ENCODE measurements around the gene DLG2.
"Not testable (repeated sequence)": the region's sequence is repeated elsewhere in the genome, so short reads cannot be mapped to it uniquely, and the experiment has no call there.

Gene DLG2

DNA sequence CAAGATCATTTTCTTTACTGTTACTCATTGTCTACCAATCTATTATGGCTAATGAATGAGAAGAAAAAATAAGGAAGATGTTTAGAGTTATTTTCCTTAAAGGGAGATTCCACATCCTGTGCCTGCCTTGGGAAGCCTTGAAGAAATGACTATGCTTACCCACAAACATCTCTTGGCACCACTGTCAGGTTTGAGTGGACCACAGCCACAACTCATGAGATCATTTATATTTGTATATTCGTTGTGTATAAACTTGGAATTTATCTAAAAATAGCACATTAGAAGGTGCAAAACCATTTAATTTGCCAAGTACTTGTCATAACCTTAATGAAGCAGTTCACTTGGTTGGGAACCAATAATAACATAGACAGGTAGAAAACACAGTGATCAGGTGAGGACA, 740.8 kb downstream of the DLG2 start:
- DNase-seq: no peak

DNA sequence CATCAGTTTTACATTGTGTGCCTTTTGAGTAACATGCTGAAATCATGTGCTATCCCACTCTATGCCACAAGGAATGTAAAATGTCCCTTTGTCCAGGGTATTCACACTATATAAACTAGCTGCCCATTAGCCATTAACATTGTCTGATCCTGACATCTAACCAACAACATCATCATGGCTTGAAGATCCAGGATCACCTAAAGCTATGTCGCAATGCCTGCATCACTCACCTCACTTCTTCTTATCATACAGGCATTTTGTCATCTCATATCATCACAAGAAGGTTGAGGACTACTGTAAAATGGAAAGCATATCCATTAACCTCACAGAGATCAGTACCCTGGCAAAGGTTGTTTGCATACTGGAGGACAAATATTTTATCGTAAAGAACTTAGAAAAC, 742.3 kb downstream of the DLG2 start:
- DNase-seq: no peak

DNA sequence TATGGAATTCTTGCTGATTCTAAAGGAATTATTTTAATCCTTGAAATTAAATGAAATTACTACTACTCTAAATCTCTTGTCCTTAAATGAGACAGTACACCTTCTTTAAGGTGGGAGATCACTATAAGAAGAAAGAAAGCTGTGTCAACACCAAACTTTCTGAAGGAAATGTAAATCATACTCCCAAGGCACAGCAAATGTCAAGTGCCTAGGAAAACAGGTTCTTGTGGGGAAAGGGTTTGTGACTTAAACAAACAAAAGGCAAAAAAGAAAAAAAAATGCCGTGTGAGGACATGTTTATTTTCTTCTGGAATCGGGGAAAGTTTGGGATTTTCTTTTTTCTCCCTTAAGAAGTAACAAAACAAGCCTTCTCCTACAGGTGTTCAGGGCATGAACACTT, 745.1 kb downstream of the DLG2 start:
- DNase-seq: no peak

DNA sequence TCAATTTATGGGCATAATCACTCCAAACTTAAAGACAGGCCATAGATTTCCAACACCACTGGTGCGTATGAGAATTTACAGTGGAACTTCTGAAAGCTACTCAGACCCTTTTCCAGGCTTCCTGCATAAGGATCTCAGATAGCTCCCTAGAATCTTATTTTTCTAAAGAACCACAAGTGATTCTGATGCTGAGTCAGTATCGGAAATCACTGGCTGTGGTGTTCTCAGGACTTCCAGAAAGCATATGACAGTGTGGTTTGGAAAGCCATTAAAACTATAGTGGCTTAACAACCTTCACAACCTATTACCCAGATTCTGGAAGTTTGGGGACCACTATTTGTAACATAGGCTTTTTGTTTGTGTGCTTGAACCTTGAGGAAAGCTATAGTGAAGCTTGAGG, 756.0 kb downstream of the DLG2 start:
- no peak for DNase-seq

DNA sequence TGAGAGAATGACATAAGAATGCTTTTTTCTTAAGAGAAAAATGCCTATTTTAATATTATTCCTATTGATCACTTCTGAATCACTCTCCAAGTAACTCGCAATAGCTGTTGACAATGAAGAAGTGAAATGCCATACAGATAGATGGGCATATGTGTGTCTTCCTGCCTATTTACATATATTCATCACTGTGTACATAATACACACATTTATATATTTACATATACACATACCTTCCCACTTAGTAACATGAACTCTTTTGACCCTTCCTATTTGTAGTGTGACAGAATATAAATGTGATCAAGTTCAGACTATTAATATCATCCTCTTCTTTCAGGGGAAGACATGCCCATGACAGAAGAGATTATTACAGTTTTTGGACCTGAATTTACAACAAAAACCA, 756.7 kb downstream of the DLG2 start:
- DNase-seq: no peak

DNA sequence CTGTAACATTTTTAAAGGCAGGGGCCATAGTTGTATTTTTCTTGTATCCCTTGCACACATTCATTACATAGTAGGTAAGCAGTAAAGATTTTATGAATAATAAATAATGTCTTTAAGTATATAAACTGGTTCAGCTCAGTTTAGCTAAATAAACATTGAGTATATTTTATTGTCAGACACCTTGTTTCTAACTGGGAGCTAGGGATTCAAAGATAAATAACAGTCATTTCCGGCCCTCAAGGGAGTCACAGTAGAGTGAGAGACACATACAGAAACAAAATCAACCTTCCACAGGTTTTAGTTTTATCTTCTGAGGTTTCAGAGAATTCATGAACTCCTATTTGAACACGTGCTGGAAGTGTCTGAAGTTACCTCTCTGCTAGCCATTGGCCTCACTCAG, 760.2 kb downstream of the DLG2 start:
- no peak for DNase-seq

DNA sequence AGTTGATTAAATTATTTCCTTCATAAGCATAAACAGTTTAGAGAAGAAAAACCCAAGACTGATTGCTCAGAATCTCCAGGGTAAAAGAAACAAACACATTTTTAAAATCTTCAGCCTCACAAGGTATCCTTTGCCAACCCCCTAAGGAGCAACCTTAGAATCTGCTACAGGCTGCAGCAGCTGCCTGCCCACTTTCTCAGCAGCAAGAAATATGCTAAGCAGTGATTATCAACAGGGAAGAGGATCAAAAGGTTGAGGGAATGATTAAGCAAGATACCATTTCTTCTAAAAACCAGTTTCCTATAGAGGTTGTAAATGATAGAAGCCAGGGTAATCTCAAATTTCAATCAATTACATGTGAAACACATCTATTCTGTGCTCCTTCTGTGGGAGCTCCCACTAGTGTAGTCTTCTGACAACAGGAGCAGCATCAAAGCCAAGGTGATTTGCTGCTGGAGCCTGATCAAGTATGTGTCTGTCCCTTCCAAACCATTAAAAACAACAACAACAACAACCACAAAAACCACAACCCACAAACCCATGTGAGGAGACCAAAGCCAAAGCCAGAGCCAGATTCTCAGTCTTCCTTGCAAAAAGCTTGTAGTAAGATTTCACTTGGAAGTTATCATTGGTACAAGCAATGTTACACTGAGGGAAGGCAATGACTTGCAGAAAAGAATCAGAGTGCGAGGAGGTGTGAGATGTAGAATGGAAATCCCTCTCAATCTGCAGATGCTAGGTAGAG, 761.2 kb downstream of the DLG2 start:
- DNase-seq: no peak

DNA sequence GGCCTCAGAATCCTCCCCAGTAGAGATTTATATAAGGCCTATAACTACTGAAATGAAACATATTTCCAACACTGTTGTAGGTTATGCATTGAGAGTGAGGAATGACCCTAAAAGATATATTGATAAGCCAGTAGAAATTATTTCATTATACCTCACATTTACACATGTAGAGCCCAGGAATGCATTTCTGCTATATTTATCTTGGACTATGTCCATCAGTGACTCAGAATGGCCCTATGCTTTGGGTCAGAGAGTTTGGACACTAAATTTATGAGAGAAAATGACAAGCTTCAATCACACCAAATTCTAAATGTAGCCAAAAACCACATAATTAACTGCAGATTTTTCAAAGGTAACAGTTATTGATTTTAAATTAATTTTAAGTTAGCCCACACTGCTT, 761.9 kb downstream of the DLG2 start:
- DNase-seq: no peak

DNA sequence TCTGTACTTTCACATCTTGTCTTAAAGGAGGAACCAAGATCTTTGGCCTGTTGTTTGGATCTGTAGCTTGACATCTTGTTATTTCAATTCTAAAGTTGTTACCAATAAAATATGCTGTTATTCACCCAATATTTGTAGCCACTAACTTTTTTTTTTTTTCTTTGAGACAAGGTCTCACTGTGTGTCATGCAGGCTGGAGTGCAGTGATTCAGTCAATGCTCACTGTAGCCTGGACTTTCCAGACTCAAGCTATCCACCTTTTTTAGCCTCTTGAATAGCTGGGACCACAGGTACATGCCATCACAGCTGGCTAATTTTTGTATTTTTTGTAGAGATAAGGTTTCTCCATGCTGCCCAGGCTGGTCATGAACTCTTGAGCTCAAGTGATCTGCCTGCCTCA, 769.4 kb downstream of the DLG2 start:
- no peak for DNase-seq

DNA sequence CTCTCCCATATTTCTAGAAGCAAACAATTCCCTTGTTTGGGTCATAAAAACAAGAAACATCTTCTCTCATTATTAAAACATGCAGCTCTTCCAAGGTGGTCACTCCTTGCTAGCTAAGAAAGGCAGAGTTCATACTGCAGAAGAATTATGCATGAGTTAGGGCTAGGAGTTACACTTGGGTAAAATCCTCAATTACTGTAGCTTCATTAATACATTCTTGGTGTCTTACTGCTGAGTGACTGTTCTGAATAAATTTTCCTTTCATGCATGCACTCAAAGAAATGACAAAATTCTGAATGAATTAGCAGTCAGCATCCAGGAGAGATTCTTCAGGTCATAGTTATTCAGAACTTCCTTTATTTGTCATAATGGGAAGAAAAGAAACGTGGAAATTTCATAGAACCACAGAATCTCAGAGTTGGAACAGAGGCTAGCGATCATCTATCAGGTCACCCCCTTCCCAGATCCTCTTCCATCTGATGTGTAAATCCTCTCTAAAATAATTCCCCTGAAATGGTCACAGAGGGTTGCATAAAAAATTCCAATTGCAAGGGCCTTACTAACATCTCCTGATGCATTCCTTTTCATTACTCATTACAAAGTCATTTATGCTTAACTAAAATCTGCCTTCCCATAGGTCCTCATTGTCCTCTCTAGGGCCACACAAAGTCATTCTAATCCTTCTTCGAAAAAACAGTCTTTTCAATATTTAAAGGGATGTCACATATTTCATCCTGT, 771.5 kb downstream of the DLG2 start:
- no peak for DNase-seq

DNA sequence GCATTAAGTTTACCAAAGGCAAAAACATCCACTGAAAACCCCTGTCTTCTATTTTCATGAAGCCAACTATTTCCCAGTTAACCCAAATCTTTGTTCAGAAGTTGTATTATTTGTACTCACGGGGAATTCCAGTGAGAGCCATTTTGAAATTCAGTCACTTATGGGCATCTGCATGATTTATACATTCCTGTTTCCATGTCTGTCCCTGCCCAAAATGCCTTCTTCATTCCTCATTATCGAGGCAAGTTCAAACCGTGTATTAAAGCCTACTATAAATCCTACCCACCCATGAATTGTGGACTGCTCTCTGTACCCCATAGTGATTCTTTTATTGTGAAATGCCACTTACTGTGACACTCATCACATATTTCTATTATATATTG, 772.7 kb downstream of the DLG2 start:
- DNase-seq: no peak

DNA sequence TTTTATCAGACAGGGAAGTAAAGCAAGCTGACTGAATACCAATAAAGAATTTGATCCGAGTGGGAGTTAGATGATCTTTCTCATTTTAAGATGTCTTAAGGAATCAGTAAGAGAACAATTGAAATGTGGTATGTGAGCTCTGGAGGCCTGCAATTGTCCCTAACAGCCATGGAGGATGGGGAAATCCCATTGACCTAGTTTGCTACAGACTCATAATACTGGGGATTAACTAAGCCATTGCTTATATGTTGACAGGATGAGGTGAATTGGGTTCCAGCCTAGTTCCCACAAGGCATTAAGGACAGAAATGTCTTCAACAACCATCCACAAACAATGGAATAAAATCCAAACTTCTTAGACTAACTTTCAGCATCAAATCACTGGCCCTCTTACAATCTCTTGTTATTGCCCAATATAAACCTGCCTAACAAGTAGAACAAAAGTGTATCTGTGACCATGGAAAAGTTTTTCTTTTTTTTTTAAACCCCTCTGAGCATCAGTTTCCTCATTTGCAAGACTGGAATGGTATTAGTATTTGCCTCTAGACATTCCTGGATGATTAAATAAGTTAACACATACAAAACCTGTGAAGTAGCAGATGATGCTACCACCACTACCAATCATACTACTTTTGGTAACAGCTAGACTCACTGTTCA, 773.2 kb downstream of the DLG2 start:
- no peak for DNase-seq

DNA sequence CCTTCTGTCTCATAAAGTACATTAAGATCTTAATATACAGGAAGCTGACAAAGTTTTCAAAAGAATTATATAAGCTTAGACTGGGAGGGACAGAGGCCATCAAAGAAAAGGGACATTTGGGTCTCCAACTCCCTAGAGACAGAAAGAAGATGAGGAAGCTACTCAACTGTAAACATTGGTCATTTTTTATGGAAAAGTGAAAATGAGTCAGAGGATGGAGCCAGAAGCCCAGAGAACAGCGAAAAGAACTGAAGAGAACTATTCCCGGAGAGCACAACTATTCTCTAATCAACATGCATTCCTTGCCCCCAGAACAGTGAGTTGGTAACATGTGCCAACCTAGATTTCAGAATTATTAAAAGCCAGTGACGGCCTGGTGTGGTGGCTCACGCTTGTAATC, 779.3 kb downstream of the DLG2 start:
- no peak for DNase-seq

DNA sequence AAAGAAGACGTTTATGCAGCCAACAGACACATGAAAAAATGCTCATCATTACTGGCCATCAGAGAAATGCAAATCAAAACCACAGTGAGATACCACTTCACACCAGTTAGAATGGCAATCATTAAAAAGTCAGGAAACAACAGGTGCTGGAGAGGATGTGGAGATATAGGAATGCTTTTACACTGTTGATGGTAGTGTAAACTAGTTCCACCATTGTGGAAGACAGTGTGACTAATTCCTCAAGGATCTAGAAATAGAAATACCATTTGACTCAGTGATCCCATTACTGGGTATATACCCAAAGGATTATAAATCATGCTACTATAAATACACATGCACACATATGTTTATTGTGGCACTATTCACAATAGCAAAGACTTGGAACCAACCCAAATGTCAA, 786.9 kb downstream of the DLG2 start:
- not testable (repeated sequence) for DNase-seq

DNA sequence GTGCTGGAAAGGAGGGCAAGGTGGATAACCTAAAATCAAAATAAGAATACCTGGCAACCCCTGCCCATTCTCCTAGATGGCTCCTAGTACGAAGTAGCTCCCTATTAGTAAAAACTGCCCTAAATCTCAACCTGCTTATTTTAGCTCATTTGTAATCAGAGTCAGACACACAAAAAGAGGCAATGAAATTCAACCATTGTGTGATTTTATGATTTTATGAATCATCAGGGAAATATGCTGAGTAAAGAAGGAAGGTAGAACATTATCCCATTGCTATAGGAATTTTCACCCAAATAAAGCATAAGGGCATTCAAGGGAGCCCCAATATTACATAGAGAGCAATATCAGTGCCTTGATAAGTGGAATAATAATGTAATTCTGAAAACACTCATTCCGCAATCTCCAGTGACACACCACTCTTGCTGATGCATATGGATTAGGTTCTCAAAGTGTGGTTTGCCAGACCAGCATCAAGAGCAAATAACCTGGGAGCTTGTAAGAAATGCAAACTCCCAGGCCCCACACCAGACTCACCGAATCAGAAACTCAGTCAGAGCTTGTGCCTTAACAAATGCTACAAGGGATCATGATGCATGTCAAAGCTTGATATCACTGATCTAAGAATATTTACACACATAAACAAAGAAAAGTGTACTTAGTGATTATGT, 789.6 kb downstream of the DLG2 start:
- DNase-seq: no peak

DNA sequence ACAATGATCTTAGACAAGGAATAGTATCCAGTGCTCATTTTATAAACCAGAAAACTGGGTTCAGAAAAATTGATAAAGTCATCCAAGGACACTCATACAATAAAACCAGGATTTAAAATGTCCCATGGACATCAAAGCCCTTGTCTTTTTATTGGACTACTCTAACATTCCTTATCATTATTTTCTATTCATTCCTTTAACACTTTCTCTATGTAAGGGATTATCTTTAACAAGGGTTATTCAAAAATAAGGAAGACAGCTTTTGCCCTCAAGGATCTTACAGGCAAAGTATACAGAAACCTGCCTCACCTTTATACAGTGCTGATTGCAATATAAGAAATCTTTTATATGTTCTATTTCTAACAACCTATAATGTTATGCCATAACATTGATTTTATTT, 790.8 kb downstream of the DLG2 start:
- no peak for DNase-seq

DNA sequence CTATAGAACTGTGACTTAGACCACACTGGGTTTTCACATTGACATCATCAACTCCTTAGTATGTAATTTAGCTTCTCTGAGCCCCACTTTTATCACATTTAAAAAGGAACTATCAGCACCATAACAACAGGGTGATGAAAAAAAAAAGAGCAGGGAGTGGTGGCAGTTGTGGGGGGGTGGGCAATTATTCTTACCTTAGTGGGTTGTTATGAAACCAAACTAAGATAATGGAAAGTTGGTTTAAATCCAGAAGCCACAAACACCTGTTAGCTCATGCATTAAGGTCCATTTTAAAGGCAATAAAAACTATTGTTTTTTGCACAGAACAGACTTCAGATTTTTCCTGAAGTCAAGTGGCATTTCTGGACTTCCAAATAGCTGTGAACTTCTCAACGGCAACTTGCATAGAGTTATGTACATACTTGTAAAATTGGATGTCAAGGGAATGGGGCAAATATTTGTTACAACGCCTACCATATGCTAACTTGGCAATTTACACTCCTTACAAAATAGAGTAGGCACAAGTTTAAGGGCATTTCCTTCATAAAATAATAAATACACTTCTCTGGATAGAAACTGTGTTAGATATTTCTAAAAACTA, 793.6 kb downstream of the DLG2 start:
- no peak for DNase-seq

DNA sequence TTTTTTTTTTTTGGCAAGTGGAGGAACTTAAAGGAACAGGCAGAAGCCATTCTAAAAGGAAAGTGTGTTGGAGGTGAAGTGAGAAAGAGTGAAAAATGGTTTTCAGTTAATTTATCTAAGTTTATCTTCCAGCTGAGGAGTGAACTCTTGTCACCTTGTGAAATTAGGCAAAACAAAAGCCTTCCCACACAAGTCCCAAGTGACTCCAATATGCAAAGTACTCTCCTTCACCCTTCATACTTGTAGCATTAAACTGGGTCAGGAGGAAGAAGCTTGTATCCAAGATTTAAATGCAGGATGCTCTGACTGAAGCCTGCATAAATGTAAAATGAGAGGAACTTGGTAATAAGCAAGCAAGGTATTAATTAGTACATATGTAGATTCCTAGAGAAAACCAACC, 796.8 kb downstream of the DLG2 start:
- no peak for DNase-seq

DNA sequence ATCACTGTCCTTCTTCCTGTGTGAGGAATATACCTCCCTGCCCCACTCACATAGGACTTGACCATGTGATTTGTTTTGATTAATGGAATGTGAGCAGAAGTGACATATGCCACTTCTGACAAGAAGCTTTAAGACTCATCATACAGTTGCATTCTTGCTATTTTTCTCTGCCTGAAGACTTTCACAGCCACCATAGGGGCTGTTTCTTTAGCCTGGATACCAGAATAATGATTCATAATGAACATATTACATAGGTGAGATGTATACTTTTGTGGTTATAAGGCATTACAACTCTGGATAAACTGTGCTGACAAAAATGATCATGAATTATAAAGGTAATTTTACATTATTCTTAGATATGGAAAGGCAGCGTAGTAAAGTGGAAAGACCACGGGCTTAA, 798.0 kb downstream of the DLG2 start:
- DNase-seq: no peak

DNA sequence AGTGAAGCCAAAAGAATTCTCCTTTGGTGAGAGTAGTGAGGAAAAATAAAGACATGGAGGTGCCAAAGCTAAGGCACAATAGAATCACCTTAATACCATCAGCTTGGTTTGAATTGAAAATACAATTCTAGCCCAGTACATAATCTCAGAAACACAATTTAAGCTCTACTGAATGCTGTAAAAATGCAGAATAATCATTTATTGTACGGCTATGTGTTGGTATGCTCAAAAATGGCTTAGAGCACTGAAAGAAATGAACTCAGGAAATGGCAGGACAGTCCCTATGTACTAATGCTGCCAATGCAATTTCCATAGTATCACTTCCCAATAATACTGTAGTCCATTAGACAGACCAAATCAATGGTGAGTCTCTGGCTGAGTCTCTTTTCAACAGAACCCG, 798.5 kb downstream of the DLG2 start:
- DNase-seq: no peak

DNA sequence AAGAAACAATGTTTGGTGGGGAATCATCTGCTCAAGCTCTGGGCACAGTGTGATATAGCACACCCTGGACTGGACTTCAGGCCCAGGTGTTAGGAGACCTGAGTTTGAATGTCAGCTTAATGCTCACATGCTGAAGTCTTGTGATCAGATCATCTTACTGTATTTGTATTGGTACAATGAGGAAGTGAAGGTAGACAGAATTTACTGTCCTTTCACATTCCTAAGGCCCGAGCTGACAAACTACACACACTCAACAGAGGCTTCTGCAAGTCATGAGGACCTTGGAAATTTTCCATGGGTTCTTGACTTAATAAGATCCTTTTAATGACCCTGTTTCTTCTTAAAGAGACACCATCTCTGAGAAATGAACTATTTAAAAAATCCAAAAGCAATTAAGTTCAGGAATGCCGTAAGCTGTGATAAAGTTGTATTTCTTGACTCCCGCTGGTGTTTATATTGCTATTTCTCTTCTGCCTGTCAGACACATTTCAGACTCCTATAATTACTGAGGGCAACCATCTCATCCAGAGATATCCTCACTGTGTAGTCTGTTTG, 802.0 kb downstream of the DLG2 start:
- DNase-seq: no peak

DNA sequence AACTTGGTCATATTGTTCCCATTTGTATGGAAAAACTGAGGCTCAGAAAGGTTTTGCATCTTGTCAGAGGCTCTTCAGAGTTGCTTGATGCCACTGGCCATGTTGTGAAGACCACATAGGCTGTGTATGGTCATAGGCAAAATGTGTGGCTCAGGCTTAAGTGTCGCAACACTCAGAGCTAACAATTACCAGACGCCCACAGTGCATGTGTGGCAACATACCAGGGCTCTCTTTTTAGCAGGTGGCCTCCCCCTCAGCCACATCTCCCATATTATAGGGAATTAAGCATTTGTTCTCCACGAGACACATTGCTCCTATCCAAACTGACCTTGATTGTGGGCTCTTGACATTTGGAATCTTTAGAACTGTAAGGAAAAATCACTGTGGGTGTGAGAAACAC, 802.5 kb downstream of the DLG2 start:
- DNase-seq: no peak

DNA sequence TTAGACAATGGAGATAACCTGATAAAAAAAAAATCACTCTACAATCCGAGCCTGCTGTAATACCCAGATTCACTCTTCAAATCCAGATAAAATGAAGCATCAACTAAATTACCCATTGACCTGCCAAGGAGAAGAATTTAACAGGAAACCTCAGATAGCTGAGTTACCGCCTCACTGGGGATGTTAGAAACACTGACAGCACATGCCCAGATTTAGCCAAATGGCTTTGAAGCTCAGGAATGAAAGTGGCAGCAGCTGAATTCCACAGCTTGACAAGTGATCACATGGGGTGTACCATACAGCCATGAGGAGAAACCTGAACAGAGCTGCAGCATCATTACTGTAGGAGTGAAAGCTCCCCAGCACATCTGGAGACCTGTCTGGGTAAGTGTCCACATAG, 807.6 kb downstream of the DLG2 start:
- DNase-seq: no peak

Data from activated CD4-positive, alpha-beta T cell treated with anti-CD3 and anti-CD28 coated beads, Interleukin-2, amount 50 U/mL, for 1 hour (primary cell).